ENCODE data around the gene KIAA0232.

DNA sequence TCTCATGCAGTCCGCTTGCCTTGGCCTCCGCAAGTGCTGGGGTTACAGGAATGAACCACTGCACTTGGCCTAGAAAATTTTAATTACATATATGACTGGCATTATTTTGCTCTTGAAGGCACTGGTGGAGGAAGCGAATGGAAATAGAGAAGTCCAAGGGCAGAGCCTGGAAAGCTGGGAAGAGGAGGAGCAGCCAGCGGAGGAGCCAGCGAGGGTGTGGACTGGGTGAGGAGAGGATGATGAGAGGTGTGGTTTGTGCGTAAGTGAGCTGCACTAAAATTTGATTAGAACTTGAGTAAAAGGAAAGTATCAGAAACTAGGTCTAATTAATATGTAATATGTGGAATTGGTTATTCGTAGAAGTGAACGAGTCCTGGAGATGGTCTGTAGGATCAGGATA lies 13.3 kb downstream of the KIAA0232 start:
- TF ChIP-seq, protein P1, sequence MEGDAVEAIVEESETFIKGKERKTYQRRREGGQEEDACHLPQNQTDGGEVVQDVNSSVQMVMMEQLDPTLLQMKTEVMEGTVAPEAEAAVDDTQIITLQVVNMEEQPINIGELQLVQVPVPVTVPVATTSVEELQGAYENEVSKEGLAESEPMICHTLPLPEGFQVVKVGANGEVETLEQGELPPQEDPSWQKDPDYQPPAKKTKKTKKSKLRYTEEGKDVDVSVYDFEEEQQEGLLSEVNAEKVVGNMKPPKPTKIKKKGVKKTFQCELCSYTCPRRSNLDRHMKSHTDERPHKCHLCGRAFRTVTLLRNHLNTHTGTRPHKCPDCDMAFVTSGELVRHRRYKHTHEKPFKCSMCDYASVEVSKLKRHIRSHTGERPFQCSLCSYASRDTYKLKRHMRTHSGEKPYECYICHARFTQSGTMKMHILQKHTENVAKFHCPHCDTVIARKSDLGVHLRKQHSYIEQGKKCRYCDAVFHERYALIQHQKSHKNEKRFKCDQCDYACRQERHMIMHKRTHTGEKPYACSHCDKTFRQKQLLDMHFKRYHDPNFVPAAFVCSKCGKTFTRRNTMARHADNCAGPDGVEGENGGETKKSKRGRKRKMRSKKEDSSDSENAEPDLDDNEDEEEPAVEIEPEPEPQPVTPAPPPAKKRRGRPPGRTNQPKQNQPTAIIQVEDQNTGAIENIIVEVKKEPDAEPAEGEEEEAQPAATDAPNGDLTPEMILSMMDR (conservative IDR thresholded peaks at IDR 0.05 in 1 of 2, IDR thresholded peaks at IDR 0.05 in 1 of 2; ENCODE audit: extremely low read depth in 1 of 2, insufficient read depth in 1 of 2, low read depth in 1 of 2, low read length in 2 of 2), result no peak
- TF ChIP-seq EZH2 (IDR thresholded peaks at IDR 0.05; ENCODE audit: borderline replicate concordance, low read length), result no peak

All from mammary epithelial cell (primary cell).